HTR-8/SVneo (cell line): ENCODE measurements around the gene UBE2U.
"Not testable (repeated sequence)": the region's sequence is repeated elsewhere in the genome, so short reads cannot be mapped to it uniquely, and the experiment has no call there.

Experiments used
- DNase-seq: peaks from one replicate; pipeline ENCODE4 v3.0.0; 2011; ENCODE audit warnings: low spot score, mixed read lengths; ENCODE audit not compliant: insufficient read length
- FAIRE-seq: peaks from 2 replicates; lab custom pipeline; 2011; peaks lifted over from hg19 to GRCh38; lab: Jason Lieb, UNC

Gene UBE2U

GRCh38 chr1:64235910-64236309 lies 32.5 kb downstream of the UBE2U start:
- no peak for FAIRE-seq

GRCh38 chr1:64236541-64236954 lies 33.1 kb downstream of the UBE2U start:
- DNase-seq (no peak), FAIRE-seq (no peak)

More at GRCh38 chr1:64235910-64236309, 32.5 kb downstream of the UBE2U start:
- no peak for DNase-seq

GRCh38 chr1:64239519-64239918 lies 36.1 kb downstream of the UBE2U start:
- DNase-seq, FAIRE-seq: not testable (repeated sequence)

GRCh38 chr1:64240206-64240605 lies 36.8 kb downstream of the UBE2U start:
- no peak for FAIRE-seq
- no peak for DNase-seq

DNA sequence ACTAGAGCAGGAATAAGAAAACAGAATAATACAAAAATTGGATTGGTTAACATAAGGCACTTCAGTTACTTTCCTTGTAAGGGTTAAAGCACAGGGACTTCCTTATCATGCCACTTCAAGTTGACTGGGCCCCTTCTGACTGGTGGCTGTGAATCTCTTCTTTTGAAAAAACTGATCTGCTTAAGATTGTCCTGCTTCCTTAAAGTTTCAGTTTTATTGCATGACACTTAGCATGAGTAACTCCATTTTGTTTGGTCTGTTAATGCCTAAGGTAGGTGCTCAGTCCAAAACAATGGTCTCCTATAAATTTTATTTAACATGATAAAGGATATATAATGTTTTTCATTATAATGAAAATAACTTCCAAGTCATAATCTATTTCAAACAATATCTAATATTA lies 37.6 kb downstream of the UBE2U start:
- DNase-seq (no peak), FAIRE-seq (no peak)

GRCh38 chr1:64242895-64243756 lies 39.7 kb downstream of the UBE2U start:
- FAIRE-seq (no peak), DNase-seq (no peak)

- FAIRE-seq, result no peak
- no peak for DNase-seq
Measured at GRCh38 chr1:64243757-64244080, 40.3 kb downstream of the UBE2U start.

DNA sequence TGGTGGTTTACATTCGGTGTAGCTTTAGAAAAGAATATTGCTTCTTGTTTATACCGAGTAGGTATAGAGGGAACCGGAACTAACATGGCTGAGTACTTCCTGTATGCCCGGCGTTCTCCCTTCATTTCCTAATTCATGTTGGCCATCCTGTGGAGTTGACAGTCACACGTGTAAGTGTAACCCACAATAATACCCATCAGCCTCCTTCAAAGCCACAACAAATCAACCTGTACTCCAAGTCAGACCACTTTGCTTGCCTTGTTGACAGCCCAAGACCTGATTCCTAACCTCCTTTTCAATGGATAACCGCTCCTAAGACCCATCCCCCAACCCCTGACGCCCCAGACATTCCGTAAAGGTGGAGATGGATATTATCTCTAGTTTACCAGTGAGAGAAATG lies 42.1 kb downstream of the UBE2U start:
- FAIRE-seq, result no peak
- no peak for DNase-seq

DNA sequence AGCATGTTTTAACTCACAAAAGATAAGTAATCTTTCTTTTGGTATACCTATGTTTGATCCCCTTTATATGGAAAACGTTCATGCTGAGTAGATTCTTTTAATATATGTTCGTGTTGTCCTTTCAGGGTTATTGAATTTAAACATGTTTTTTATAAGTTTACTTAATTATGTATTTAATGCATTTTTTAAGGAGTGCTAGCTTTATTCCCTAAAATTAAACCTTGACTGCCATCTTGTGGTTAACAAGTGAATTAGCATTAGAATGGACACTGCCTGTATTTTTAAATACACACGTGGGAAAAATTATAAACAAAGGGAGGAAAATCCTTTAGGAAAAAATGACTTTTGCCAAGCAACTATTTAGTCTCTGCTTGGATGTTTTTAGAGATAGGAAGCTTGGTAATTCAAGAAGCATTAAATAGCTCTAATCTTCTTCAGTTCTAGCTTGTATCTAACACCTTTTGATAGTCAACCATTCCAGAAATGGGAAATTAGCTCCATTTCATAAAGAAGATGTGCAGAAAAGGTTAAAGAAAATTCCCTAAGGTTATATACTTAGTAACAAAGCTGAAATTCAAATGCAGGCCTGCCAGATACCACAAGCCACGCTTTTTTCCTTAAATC lies 43.0 kb downstream of the UBE2U start:
- DNase-seq, result no peak
- no peak for FAIRE-seq

DNA sequence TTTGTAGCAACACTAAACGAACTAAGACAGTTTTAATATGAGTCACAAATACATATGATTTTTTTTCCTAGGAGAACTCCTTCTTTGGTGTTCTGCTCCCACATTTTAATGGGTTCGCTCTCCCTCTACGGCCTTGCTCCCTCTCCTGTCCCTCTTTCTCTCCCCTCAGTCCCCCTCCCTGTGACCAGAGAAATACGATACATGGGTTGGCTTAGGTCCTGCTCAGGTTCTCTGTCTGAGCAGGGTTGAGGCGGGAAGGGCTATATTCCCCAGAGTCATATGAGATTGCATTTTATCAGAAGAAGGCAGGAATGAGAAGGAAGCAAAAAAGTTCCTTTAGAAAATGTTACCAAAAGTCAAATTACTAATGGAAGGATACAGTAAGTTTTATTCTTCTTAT lies 44.6 kb downstream of the UBE2U start:
- FAIRE-seq (no peak), DNase-seq (no peak)

- not testable (repeated sequence) for FAIRE-seq, DNase-seq
Measured at GRCh38 chr1:64250472-64250871, 47.0 kb downstream of the UBE2U start.

DNA sequence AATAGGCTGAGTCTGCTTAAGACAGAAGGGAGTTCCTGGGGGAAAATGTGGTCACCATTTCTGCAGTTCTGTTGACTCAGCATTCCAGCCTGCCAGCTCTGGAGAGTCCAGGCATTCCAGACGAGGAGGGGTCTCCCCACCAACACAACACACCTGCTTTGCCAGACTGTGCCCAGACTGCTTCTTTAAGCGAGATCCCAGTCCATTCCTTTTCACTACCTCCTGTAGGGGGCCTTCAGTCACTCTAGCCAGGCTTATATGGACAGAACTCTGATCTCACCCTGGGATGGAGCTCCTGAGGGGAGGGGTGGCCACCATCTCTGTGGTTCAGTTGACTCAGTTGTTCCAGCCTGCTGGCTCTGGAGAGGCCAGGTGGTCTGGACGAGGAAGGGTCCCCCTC lies 48.5 kb downstream of the UBE2U start:
- FAIRE-seq, result no peak

DNA sequence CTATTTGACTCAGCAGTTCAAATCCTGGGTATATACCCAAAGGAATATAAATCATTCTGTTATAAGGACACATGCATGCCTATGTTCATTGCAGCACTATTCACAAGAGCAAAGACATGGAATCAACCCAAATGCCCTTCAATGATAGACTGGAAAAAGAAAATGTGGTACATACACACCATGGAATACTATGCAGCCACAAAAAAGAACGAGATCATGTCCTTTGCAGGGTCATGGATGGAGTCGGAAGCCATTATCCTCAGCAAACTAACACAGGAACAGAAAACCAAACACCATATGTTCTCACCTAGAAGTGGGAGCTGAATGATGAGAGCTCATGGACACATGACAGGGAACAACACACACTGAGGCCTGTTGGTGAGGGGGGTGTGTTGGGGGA lies 53.8 kb downstream of the UBE2U start:
- not testable (repeated sequence) for FAIRE-seq, DNase-seq

More for the DNA sequence above, 48.5 kb downstream of the UBE2U start:
- no peak for DNase-seq

- not testable (repeated sequence) for FAIRE-seq, DNase-seq
Measured at GRCh38 chr1:64258444-64258843, 55.0 kb downstream of the UBE2U start.

DNA sequence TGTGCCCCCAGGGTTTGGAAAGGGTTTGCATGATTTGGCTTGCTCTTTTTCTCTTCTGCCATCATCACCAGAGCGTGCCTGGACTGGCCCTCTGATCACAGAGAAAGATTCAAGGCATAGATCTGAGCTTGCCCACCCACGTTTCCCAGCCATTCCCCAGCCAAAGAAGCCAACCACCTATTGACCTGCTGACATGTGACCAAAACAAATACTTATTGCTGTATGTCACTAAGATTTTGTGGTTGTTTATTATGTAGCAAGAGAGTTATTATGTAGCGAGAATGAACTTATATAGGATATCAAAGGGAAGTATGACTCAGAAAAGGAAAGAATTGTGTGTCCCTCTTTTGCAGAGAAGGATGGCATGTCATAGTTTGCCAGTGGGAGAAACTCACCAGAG lies 59.9 kb downstream of the UBE2U start:
- DNase-seq (peak; percentile 53), FAIRE-seq (no peak)

GRCh38 chr1:64263856-64264255 lies 60.4 kb downstream of the UBE2U start:
- no peak for FAIRE-seq
- no peak for DNase-seq

- FAIRE-seq (no peak), DNase-seq (no peak)
Measured at GRCh38 chr1:64265141-64265540, 61.7 kb downstream of the UBE2U start.

GRCh38 chr1:64266991-64267390 lies 63.6 kb downstream of the UBE2U start:
- FAIRE-seq, result no peak
- DNase-seq, result no peak

DNA sequence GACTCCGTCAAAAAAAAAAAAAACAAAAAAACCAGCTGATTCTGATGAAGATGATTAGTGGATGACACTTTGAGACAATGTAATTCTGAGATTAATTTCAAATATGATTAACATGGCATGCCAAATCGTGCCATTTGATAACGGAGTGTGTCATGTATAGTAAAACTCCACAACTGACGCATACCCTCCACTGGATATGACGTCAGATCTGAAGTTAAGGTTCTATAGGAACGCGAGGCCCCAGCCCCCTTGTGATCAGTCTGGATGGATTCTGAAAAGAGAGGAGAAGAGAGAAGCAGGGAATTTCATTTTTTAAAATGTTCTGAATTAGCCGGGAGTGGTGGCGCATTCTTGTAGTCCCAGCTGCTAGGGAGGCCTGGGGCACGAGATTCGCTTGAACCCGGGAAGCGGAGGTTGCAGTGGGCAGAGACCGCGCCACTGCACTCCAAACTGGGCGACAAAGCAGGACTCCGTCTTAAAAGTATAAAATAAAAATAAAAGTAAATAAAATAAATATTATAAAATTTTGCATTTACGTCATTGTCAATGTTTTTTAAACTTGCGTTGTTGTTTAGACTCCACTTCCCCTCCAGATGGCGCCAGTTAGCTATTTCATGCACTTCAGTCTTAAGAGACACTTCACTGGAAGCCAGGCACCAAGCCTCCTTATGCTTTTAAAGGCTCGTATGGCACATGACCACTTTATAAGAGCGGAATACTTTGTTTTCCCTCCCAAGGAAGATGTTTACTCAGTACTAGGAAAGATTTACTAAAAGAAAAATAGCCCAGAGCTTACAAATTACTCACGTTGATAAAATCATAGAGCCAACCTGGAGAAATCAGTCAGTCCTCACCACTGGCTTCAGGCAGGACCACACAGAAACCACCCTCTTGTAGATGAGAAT lies 65.5 kb downstream of the UBE2U start:
- no peak for FAIRE-seq
- DNase-seq, result peak; percentile 41

GRCh38 chr1:64269558-64269884 lies 66.1 kb downstream of the UBE2U start:
- FAIRE-seq, result no peak
- no peak for DNase-seq

GRCh38 chr1:64280001-64280400 lies 76.6 kb downstream of the UBE2U start:
- FAIRE-seq (no peak), DNase-seq (no peak)
